Lower lobe of right lung (tissue), 2 donors: ENCODE measurements around the gene CELF1. TPM values are rescaled to one million over a fixed set of nuclear protein-coding genes. Genes with fewer than 3 reads are reported as not detected.

Experiments
- ATAC-seq, 2 donors: fragments of 200-7000 bp; cut with Tn5 transposase; one replicate each; pipeline ENCODE4 v1.9.1; 2020 to 2022; ENCODE audit warnings: mild to moderate bottlenecking in 2 of 2, moderate library complexity in 2 of 2
- DNase-seq: peaks from one replicate; pipeline ENCODE4 v3.0.0-alpha.2; 2020
- H3K27ac ChIP-seq: fragments of 200-600 bp; one replicate; pipeline ENCODE4 v1.8.0; 2022
- H3K27me3 ChIP-seq: fragments of 200-600 bp; one replicate; pipeline ENCODE4 v1.8.0; 2022; ENCODE audit warnings: low read depth
- H3K36me3 ChIP-seq: fragments of 200-600 bp; one replicate; pipeline ENCODE4 v1.8.0; 2022; ENCODE audit warnings: mild to moderate bottlenecking
- H3K4me1 ChIP-seq: fragments of 200-600 bp; one replicate; pipeline ENCODE4 v1.8.0; 2022
- H3K4me3 ChIP-seq: fragments of 200-600 bp; one replicate; pipeline ENCODE4 v1.8.0; 2022; ENCODE audit warnings: mild to moderate bottlenecking
- H3K9me3 ChIP-seq: fragments of 200-600 bp; one replicate; pipeline ENCODE4 v1.8.0; 2022
- CTCF ChIP-seq: fragments of 200-600 bp; IDR thresholded peaks from one replicate; pipeline ENCODE4 v1.8.0; 2022; ENCODE audit warnings: antibody characterized with exemption, mild to moderate bottlenecking
- intact Hi-C: fragments of 100-400 bp; cut with DNase I; formaldehyde crosslinking; loops from one replicate; pipeline ENCODE4 v1.11.0; 2022
- total RNA-seq: library from RNA; stranded (reverse); fragmentation: NEBNext Ultra II Directional; extraction: Animal tissue kit (Norgen Biotek cat#: 25700); gene quantifications from one replicate; pipeline ENCODE4 v1.2.1, GENCODE V29; 2021
- donor health status: DM: no; HTN: yes; CAD: no; lungs with severe emphysema.

CELF1 gene
- total RNA-seq, 1 donor from 2014 or later, result 105 TPM

- DNase-seq, result no peak
- TF ChIP-seq CTCF, result no peak
- intact Hi-C loops, result no loop called here
- no peak for ATAC-seq
- H3K9me3 ChIP-seq, result no peaks in the 10 kb centered on the region
- H3K27me3 ChIP-seq, result no peaks in the 10 kb centered on the region
- no peaks in the 10 kb centered on the region for H3K36me3 ChIP-seq
- no peaks in the 10 kb centered on the region for H3K4me1 ChIP-seq
- no peak overlapping the region for H3K27ac ChIP-seq
- no peak overlapping the region for H3K4me3 ChIP-seq
These were observed 121.4 kb downstream of the CELF1 start for GRCh38 chr11:47431356-47432083.

GRCh38 chr11:47430524-47430923, 122.4 kb downstream of the CELF1 start:
- no peak for DNase-seq
- no peak overlapping the region for H3K27ac ChIP-seq
- intact Hi-C loops, result no loop called here
- H3K9me3 ChIP-seq, result no peaks in the 10 kb centered on the region
- no peak for TF ChIP-seq CTCF
- H3K27me3 ChIP-seq, result no peaks in the 10 kb centered on the region
- H3K36me3 ChIP-seq, result no peaks in the 10 kb centered on the region
- no peak overlapping the region for H3K4me3 ChIP-seq
- H3K4me1 ChIP-seq, result peaks cover 2% of the 10 kb centered on the region
- no peak for ATAC-seq

DNA sequence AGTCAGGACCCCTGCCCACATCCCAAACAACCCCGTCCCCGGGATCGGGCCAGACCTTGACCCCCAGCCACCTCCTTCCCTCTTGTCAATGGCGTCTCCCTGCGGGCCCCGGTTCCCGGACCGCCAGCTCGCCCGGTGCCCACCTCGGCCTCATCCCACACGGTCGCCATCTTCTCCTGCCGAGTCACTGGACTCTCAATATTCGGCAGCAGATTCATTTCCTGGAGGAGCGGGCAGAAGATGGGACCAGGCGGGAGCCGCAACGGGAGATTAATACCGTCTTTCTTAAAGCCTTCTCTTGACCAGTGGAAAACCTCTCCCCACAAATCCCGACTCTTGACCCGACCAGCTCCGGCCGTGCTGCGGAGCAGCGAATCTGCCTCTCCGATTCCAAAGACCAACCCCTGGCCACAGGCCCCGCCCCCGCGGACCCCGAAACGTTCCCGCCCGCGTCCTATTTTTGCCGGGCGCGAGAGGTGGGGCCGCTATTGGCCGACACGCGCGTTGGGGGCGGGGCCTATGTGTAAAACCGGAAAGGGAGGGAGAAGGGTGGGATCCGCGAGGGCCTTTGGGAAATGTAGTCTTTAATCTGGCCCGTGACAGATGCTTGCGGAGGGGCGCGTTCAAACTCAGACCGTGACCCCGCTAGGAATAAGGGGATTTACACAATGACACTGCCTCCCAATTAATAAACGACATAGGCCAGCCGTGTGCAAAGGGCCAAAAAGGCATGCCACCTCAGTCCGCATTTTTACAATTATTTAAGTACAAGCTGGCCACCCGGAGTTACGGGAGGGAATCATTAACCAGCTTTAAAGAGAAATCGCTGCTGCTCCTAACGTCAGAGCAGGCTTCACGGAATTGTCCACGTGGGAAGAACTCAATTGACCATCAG, 126.6 kb downstream of the CELF1 start, which contains the start of gene PSMC3:
PSMC3 (minus strand) TSS at position 378 of the 895 bp plus-strand sequence; CDS start at position 218, 160 bp downstream.
- ATAC-seq, result peak; percentile 99
- H3K27me3 ChIP-seq, result no peaks in the 10 kb centered on the region
- H3K27ac ChIP-seq, result peak within 1 kb of the TSS; percentile 93
- TF ChIP-seq CTCF, result no peak
- peak; percentile 98 for DNase-seq
- peaks cover 19% of the 10 kb centered on the region for H3K4me1 ChIP-seq
- peaks cover 36% of the 10 kb centered on the region for H3K36me3 ChIP-seq
- intact Hi-C loops, result no loop called here
- no peaks in the 10 kb centered on the region for H3K9me3 ChIP-seq
- peak within 1 kb of the TSS; percentile 88 for H3K4me3 ChIP-seq

- TF ChIP-seq CTCF, result no peak
- no peaks in the 10 kb centered on the region for H3K27me3 ChIP-seq
- peak overlapping the region; percentile 88 for H3K4me3 ChIP-seq
- intact Hi-C loops, result no loop called here
- H3K27ac ChIP-seq, result peak overlapping the region; percentile 93
- ATAC-seq (no peak), DNase-seq (no peak)
- H3K9me3 ChIP-seq, result no peaks in the 10 kb centered on the region
- peaks cover 43% of the 10 kb centered on the region for H3K36me3 ChIP-seq
- H3K4me1 ChIP-seq, result peaks cover 19% of the 10 kb centered on the region
These were observed 127.3 kb downstream of the CELF1 start for GRCh38 chr11:47425611-47426010.

- intact Hi-C loops, result no loop called here
- H3K9me3 ChIP-seq, result no peaks in the 10 kb centered on the region
- no peaks in the 10 kb centered on the region for H3K27me3 ChIP-seq
- H3K4me1 ChIP-seq, result peaks cover 30% of the 10 kb centered on the region
- ATAC-seq (no peak), DNase-seq (no peak)
- no peak overlapping the region for H3K27ac ChIP-seq
- H3K4me3 ChIP-seq, result no peak overlapping the region
- peaks cover 93% of the 10 kb centered on the region for H3K36me3 ChIP-seq
- TF ChIP-seq CTCF, result no peak
These were observed 134.3 kb downstream of the CELF1 start for GRCh38 chr11:47418454-47419259.
